PFSK-1 (cell line): ENCODE measurements around the gene KLHL7.

Experiments
- FOXP2 ChIP-seq: optimal IDR thresholded peaks from 2 replicates; pipeline ENCODE3; 2011; ENCODE audit warnings: borderline replicate concordance, control low read depth, inconsistent platforms; ENCODE audit not compliant: insufficient read depth; ENCODE audit errors: extremely low read length, extremely low read depth
- POLR2AphosphoS5 ChIP-seq: IDR thresholded peaks from 2 replicates; pipeline ENCODE4 v1.6.1; 2012; ENCODE audit warnings: low read depth, mild to moderate bottlenecking, control low read depth, low read length, moderate library complexity
- SIN3A ChIP-seq: IDR thresholded peaks from 2 replicates; pipeline ENCODE4 v1.6.1; 2012; ENCODE audit warnings: mild to moderate bottlenecking, low read length, moderate library complexity, borderline replicate concordance; ENCODE audit not compliant: insufficient read depth
- TAF1 ChIP-seq: IDR thresholded peaks from 2 replicates; pipeline ENCODE4 v1.6.1; 2012; ENCODE audit warnings: low read length, control low read depth, borderline replicate concordance; ENCODE audit not compliant: insufficient read depth
- TF ChIP-seq, protein P1 (sequence below), 2 experiments: IDR thresholded peaks; 2 replicates each; pipeline versions ENCODE4 v1.6.1 to v1.8.0; 2011 to 2012; ENCODE audit warnings: low read depth in 2 of 2, low read length in 2 of 2, control low read depth in 1 of 2, inconsistent platforms in 1 of 2, mild to moderate bottlenecking in 1 of 2, moderate library complexity in 1 of 2; ENCODE audit not compliant: insufficient read depth in 1 of 2

KLHL7 gene

DNA sequence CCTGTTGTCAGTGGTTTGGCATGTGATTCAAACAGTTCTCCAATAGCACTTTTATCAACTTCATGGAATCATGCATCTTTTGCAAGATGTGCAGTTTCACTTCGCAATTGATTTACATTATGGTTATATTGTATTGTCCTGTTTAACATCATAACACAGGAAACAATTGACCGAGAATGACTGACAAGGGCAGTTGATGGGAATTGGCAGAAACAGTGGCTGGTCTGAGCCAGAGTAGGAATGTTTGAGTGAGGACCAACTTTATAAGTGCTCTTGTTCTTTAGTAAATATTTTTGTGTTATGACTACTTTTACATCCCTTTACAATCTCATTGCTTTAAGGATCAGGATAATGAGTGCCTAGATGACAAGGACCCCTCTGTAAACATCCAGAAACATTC is 2.2 kb downstream of the KLHL7 start:
- TF ChIP-seq, protein P1, sequence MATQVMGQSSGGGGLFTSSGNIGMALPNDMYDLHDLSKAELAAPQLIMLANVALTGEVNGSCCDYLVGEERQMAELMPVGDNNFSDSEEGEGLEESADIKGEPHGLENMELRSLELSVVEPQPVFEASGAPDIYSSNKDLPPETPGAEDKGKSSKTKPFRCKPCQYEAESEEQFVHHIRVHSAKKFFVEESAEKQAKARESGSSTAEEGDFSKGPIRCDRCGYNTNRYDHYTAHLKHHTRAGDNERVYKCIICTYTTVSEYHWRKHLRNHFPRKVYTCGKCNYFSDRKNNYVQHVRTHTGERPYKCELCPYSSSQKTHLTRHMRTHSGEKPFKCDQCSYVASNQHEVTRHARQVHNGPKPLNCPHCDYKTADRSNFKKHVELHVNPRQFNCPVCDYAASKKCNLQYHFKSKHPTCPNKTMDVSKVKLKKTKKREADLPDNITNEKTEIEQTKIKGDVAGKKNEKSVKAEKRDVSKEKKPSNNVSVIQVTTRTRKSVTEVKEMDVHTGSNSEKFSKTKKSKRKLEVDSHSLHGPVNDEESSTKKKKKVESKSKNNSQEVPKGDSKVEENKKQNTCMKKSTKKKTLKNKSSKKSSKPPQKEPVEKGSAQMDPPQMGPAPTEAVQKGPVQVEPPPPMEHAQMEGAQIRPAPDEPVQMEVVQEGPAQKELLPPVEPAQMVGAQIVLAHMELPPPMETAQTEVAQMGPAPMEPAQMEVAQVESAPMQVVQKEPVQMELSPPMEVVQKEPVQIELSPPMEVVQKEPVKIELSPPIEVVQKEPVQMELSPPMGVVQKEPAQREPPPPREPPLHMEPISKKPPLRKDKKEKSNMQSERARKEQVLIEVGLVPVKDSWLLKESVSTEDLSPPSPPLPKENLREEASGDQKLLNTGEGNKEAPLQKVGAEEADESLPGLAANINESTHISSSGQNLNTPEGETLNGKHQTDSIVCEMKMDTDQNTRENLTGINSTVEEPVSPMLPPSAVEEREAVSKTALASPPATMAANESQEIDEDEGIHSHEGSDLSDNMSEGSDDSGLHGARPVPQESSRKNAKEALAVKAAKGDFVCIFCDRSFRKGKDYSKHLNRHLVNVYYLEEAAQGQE (IDR thresholded peaks at IDR 0.05; ENCODE audit: insufficient read depth in 1 of 2, low read depth in 2 of 2, low read length in 2 of 2), result no peak
- TF ChIP-seq FOXP2 (no peak), TAF1 (no peak), SIN3A (no peak), POLR2AphosphoS5 (no peak)

GRCh38 chr7:23108995-23109394 is 3.4 kb downstream of the KLHL7 start:
- TF ChIP-seq POLR2AphosphoS5 (no peak), SIN3A (no peak), FOXP2 (no peak), TAF1 (no peak)
- TF ChIP-seq, protein P1 (IDR thresholded peaks at IDR 0.05; ENCODE audit: insufficient read depth in 1 of 2, low read depth in 2 of 2, low read length in 2 of 2), result no peak

DNA sequence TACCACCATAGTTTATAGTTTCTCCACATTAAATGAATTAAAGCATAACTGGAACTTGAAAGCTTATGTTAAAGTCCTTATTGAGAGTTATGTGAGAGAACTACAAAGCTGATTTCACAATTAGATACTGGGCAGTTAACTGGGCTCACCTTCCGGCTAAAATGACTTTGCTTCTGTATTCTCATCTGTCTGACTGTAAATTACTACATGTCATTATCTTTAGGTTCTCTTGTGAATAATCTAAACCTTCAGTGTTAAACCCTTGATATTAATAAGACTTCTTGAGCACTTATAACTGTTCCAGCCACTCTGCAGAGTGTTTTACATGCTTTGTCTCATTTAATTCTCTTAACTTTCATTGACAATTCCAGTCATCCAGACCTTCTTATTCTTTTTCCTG is 3.9 kb downstream of the KLHL7 start:
- TF ChIP-seq SIN3A, result no peak
- no peak for TF ChIP-seq TAF1
- TF ChIP-seq FOXP2, result no peak
- TF ChIP-seq POLR2AphosphoS5, result no peak
- TF ChIP-seq, protein P1 (IDR thresholded peaks at IDR 0.05; ENCODE audit: insufficient read depth in 1 of 2, low read depth in 2 of 2, low read length in 2 of 2), result no peak

- TF ChIP-seq FOXP2 (no peak), TAF1 (no peak), SIN3A (no peak), POLR2AphosphoS5 (no peak)
- TF ChIP-seq, protein P1 (IDR thresholded peaks at IDR 0.05; ENCODE audit: insufficient read depth in 1 of 2, low read depth in 2 of 2, low read length in 2 of 2), result no peak
These were observed 9.3 kb downstream of the KLHL7 start for GRCh38 chr7:23114896-23115295.

GRCh38 chr7:23115991-23116390 is 10.4 kb downstream of the KLHL7 start:
- no peak for TF ChIP-seq TAF1
- no peak for TF ChIP-seq FOXP2
- TF ChIP-seq POLR2AphosphoS5, result no peak
- TF ChIP-seq, protein P1 (IDR thresholded peaks at IDR 0.05; ENCODE audit: insufficient read depth in 1 of 2, low read depth in 2 of 2, low read length in 2 of 2), result no peak
- no peak for TF ChIP-seq SIN3A
